GM21360 (cell line): ENCODE data around the gene RCOR1.
A peak's percentile ranks its signal among the peaks of the same experiment; 100 is the strongest.
"Not testable (repeated sequence)": the region's sequence is repeated elsewhere in the genome, so short reads cannot be mapped to it uniquely, and the experiment has no call there.

Source experiments
- ATAC-seq: cut with Tn5 transposase; IDR thresholded peaks from one replicate; pipeline ENCODE4 v1.9.1; 2021; ENCODE audit warnings: mild to moderate bottlenecking, moderate library complexity; ENCODE audit not compliant: unreplicated experiment

Gene RCOR1

DNA sequence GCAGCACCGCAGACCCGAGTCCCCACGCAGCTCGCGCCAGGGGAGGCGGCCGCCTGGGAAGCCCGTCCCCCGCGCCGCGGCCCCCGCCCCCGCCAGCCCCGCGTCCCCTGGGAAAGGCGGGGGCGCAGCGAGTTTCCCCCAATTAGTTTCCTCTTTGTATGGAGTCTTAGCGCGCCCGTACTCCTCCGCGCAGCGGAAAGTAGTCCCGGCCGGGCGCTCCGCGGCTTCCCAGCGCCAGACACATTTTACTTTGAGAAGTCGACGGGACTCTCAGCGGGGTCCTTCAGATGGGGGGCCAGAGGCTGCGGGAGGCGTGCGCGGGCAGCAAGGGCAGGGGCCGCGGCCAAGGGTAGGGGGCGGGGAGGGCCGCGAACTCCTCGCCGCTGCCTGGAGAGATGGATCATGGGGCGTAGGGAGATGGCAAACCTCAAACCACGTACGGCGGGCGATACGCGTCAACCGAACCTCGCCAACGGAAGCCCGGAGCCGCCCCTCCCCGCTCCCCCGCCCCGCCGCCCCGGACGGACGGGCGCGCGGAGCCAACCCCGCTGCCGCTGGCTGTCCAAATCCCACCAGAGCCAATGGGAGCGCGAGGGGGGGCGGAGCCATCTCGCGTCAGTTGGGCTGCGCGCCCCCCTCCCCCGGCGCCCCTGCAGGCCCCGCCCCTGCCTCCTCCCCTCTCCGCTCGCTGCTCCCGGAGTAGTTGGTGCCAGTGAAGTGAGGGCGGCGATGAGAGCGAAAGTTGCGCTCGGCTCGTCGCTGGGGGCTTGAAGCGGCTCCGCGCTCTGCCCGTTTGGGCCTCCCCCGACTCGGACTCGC lies at the start of gene RCOR1:
TSS of gene RCOR1 (plus strand) at position 706 of the 819 bp plus-strand sequence. CDS start 238 bp downstream, outside the sequence.
- peak; percentile 64 for ATAC-seq

DNA sequence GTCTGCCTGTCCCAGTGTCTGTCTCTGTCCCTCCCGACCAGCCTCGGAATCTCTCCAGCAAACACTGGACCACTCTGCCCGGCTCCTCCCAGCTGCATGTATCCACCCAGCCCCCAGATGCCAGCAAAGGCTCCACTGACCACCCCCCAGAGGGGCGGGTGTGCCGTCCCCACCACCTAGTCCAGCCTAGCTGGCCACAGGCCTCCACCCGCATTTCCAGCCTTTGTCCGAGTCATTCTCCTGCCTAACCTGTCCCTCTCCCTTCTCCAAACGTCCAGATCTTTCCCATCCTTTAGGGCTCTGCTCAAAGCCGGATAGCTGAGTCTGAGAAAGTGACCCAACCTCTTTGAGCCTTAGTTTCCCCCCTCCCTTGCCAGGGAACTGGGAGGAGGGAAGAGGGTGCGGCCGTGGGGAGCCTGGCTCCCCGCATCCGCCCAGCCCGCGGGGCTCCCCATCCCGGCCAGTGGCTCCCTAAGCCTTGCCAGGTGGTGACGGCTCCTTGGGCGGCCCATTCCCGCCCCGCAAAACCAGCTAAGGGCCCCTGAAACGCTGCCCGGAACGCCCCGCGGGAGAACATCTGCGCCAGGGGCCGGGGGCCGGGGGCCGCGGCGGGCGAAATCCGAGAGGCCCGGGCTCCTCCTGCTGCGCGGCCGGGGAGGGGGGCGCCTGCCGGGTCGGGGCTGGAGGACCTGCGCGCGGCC lies 48.3 kb upstream of the RCOR1 start:
- no peak for ATAC-seq

DNA sequence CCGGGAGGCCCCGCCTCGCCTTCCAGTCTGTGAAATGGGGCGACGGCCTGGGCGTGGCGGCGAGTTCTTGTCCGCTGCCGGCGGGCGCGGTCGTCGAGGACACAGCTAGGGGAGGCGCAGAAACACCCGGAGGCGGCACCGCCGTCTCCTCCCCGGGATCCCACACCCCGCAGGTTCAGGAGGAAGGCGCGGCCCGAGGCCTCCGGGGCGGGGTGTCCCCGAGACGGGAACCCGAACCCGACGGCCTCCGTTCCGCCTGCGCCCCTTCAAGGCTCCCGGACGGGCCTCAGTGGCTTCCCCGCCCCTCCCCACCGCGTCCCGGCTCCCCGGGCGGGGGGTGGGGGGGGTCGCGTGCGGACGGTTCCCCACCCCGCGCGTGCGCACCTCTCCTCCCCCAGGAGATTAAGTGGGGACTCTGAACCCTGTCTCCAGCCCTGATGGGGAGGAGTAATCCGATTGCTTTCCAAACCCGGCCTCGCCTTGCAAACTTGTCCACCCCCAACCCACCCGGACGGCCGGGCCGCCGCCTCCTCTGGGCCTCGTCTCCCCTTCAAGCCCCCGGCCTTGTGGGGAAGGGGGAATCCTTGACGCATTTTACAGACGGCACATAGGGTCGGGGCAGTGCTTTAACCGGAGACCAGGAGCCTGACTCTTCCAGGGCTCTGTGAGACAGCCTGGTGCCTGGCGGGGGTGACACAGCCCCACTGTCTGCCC lies 47.5 kb upstream of the RCOR1 start:
- no peak for ATAC-seq

DNA sequence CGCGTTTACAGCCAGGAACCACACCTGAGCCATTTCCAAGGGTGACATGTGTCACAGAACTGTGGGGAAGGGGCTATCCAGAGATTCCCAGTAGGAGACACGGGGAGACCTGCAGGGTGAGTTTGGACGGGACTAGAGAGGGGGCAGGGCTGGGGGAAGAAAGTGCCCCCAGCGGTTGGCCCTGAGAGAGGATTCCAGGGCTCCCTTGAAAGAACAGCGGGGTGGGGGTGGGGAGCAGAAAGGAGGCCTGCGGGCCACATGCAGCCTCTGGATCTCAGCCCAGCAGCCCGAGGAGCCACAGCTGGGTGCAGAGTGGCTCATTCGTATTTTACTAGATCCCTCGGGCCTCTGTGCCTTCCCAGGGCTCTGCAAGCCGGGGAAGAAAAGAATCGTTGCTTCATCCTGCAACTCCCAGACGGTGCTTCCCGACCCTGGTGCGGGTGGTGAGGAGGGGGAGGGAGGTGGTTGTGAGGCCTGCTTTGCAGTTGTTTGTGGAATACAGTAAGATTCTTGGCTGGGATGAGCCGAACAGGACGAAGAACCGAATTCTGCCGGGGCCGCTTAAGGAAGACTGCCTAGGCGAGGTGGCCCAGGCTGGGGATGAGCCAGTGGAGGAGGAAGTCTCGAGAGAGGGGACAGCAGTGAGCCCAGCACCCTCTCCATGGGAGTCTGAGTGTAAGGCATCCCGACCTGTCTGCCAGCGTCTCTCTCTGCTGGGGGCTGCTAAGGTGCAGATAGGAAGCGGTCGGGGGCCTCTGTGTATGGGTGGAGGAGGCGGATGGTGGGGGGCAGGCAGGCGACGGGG lies 46.8 kb upstream of the RCOR1 start:
- no peak for ATAC-seq

DNA sequence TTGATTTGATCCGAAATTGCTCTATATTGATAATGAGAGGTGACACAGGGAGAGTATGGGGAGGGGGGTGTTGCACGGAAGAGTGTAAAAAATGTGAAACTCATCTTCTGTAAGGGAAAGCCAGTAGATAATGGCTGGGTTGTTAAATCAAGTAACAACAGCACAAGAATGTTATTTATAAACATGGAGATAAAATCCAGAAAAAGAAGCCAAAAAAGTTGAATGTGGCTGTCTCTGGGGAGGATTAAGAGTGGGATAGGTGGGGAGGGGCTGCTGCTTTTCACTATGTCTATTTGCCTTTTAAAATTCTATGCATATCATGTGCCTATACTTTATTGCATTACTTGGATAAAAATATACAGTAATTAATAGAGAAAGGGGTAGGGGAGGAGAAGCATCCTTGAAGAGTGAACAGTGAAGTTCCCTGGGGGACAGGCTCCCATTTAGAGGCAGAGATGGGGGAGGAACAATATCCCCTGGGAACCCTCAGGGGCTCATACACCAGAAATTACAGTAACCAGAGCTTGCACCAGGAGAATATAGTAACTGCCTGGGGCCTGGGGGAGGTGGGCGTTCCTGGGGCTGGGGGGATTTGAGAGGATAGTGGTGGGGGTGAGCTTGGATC lies 43.7 kb upstream of the RCOR1 start:
- ATAC-seq, result no peak

DNA sequence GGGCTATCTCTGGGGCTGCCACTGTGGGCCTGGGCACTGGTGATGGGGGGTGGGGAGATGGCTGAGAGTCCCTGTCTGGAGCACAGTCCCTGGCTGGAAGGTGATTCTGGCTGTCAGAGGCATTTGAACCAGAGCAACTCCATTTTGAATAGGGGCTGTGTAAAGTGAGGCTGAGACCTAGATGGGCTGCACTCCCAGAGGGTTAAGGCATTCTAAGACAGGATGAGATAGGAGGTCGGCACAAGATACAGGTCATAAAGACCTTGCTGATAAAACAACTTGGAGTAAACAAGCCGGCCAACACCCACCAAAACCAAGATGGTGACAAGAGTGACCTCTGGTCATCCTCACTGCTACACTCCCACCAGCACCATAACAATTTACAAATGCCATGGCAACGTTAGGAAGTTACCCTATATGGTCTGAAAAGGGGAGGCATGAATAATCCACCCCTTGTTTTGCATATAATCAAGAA lies 41.5 kb upstream of the RCOR1 start:
- ATAC-seq, result not testable (repeated sequence)

DNA sequence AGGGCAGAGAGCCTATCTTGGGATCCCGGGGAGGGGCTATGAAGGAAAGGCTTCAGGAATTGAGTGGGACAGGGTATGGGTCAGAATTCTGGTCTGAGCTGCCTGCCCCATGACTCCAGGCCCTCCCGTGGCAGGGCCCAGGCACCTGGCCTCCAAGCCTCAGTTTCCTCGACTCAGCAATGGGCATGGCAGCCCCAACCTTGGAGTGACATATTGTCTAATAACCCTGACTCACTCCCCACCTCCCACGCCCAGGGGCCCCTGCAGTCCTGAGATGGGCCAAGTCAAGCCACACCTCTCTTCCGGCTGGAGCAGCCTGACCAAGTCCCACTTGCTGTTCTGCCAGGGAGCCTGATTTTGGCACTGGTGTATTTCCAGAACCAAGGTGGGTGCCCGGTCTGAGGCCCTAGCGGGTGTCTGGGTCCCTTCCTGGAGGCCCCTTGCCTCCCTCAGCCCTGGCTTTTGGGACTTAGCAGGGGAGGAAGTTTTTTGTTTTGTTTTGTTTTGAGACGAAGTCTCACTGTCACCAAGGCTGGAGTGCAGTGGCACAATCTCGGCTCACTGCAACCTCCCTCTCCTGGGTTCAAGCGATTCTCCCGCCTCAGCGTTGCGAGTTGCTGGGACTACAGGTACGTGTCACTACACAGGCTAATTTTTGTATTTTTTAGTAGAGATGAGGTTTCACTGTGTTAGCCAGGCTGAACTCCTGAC lies 40.3 kb upstream of the RCOR1 start:
- ATAC-seq, result no peak

DNA sequence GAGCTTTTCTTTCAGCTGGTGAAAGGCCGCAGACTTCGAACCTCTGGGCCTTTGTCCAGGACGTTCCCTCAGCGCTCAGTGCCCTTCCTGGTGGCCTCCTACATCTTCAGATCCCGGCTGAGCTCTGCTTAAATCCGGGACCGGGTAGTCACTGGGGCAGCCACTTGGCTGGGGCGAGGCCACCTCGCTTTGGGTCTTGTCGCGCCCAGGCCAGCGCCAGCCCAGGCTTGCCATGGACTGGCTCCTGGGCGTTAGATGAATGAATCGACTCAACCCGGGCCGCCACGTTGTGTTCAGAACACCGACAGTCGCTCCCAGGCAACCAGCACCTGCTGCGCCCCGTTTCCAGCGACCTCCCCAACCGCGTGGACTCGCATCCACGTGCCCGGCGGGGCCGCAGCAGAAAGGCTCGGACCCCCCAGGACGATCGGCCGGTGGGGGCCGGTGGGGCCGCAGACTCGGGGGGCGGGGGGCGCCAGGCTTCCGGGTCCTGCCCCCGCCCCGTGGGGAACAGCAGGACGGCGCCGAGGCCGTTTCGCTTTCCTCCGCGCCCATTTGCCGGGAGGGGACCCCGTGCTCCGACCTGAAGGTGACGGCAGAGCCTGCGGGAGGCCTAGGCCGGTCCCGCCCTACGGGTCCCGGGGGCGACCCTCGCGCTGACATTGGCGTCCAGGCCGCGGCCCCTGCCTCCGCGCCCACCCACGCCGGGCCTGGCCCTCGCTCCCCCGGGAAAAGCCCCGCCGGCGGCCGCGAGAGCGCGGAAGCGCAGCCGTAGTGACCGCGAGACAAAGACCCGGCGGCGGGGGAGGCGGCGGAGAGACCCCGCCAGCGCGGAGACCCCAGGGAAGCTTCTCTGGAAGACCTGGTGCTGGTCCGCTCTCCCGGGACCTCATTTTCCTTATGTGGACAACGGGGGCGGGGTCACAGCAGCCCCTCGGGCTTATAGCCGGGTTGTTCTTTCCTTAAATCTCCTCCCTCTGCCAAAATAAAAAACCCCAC lies 37.3 kb upstream of the RCOR1 start:
- no peak for ATAC-seq

DNA sequence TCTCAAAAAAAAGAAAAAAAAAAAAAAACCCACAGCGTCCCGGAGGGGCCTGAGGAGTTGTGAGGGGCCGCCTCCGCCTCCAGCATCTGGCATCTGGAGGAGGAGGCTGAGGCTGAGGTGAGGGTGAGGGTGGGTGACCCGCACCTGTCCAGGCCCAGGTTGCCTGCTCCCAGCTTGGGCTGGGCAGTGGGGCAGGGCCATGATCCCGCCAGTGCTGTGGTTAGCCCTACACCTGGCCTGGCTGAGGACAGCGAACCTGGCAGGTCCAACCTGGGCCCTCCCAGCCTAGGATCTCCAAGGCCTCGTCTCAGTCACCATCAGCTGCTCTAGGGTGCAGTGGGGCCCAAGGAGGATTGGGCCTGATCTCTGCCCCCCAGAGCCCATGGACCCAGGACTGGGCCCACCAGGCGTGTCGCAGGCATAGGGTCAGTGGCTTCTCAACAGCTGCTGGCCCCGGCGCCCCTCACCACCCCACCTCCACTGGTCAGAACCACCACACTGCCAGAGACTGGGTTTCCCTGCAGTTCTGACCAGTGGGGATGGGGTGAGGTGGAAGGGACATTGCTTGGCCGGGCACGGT lies 36.3 kb upstream of the RCOR1 start:
- ATAC-seq, result no peak

DNA sequence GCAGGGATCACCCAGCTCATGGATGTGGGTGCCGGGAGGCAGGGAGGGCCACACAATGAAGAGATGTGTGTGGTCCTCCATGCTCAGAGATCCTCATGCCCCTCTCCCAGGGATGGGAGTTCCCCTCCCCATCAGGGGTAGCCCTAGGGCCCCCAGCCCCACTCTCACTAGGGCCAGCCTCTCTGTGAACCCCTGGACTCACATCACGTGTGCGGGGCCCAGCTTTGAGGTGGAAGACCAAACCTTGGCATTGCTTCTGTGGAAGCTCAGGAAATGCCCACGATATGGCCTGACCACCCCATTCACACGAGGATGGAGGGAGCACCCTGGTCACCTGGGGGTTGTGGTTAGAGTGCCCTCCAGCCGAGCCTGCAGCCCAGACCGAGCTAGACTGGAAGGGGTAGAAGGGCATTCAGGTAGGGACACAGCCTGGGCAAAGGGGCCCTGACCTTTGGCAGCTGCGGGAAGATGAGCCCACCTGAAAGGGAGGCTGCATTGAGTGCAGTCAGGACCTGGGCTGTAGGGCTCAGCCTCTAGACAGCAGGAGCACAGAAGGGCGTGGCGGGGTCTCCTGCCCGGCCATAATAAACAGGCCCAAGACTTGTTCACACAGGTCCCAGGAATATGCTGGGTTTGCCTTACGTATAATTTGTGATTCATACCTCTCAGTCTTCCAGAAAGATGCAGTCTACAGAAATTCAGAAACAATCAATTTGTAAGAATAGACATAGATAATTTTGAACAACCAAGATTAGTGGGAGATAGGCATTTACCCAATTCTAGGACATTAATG lies 34.8 kb upstream of the RCOR1 start:
- no peak for ATAC-seq

DNA sequence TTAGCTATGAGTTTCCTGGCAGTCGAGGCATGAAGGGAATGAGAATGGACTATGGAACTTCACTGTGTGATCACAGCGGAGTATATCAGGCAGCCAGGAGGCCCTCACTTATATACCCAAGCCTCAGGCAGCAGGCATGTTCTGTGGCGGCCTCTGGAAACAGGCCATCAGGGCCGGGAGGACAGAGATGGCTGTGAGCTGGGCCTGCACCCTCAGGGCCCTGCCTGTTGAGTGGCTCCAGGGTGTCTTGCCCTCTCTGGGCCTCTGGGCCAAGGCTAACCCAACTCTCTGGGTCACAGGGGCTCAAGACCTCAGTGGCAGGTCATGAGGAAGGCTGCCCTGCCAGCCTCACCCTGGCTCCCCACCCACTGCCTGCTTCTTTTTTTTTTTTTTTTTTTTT lies 33.9 kb upstream of the RCOR1 start:
- no peak for ATAC-seq

DNA sequence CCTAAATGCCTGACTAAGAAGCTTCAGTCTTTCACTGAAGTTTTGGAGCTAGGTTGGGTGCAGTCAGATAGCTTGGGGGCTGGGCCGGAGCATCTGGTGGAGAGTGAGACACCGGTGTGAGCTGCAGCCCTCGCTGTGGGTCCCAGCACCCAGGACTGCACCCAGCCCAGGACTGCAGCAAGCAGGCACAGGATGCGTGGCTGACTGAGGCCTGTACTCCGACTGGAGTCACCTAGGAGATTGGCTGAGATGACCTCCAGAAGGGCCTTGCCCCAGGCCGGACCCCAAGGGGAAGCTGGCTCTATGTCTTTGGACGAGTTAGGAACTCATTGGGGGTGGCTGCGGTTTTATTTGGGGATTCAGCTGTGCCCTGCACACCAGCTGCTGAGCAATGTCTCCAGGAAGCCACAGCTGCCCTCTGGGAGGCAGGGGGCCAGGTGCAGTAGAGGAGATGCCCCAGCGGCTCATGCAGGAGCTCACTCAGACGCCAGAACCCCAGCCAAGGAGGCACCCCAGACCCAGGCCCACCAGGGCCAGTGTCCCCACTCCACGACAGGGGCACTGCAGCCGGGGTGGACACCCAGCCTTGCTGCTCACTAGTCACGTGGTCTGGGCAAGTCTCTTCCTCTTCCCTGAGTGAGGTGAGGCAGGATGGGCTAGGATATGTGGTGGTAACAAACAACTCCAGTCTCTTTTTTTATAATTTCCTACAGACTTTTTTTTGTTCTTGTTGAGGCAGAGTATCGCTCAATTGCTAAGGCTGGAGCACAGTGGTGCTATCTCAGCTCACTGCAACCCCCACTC lies 31.8 kb upstream of the RCOR1 start:
- no peak for ATAC-seq

DNA sequence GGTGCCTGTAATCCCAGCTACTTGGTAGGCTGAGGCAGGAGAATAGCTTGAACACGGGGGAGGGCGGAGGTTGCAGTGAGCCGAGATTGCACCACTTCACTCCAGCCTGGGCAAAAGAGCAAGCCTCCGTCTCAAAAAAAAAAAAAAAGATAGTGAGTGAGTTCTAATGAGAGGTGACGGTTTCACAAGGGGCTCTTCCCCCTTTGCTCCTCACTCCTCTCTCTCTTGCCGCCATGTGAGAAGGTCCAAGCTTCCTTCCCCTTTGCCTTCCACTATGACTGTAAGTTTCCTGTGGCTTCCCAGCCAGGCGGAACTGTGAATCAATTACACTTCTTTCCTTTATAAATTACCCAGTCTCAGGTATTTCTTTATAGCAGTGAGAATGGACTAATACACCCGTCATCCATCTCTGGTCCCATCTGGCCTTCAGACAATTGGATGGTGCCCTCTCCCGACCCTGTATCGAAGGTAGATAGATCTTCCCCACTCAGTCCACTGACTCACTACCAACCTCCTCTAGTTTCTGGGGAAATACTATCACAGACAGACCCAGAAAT lies 27.0 kb upstream of the RCOR1 start:
- ATAC-seq, result no peak

DNA sequence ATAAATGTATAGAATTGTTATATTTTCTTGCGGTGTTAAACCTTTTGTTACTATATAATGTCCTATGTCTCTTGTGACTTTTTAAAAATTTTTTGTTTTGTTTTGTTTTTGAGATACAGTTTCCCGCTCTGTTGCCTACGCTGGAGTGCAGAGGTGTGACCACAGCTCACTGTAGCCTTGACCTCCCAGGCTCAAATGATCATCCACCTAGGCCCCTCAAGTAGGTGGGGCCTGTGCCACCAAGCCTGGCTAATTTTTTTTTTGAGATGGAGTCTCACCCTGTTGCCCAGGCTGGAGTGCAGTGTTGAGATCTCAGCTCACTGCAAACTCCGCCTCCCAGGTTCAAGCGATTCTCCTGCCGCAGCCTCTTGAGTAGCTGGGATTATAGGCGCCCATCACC lies 26.5 kb upstream of the RCOR1 start:
- no peak for ATAC-seq

DNA sequence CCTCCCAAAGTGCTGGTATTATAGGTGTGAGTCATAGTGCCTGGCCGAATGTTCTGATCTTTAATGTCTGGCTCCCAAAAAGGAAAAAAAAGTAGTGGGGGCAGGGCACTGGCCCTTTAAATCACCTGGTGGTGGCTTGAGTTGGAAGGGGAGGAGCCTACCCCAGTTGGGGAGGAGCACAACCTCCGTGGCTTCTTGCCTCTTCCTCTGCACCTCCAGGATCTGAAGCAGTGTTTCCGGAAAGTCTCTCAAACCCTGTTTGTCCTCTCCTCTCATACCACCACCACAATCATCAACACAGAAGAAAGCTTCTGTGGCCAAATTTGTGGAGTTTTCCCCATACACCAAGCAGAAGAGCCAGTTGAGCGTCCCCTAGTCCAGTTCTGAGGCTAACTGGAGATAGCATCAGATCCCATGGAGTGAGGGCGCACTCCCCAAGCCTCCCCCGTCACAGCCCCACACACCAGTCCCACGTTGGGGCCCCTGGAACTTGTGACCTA lies 24.3 kb upstream of the RCOR1 start:
- no peak for ATAC-seq
